ENCODE data around the gene DNMT3L.

Gene DNMT3L

GRCh38 chr21:44300262-44300959 is 38.7 kb upstream of the DNMT3L start:
- H3K4me3 ChIP-seq (ENCODE audit: low read length) = peak overlapping the region; percentile 78
- H3K27ac ChIP-seq (ENCODE audit: low read length) = peak overlapping the region; percentile 26; the same call in 1 of the 2 replicates
- H3K4me1 ChIP-seq (ENCODE audit: low read length) = peaks cover 19% of the 10 kb centered on the region
- H3F3A ChIP-seq (ENCODE audit: insufficient read depth, low read length) = peaks cover 19% of the 10 kb centered on the region
- no peaks in the 10 kb centered on the region for H3K9me2 ChIP-seq (replicated peaks; ENCODE audit: insufficient read depth, low read length)
- peak overlapping the region; percentile 78 for H3K9ac ChIP-seq (ENCODE audit: low read length)
- H3K4me2 ChIP-seq (ENCODE audit: low read depth, low read length) = peak overlapping the region; percentile 94
- peak overlapping the region; percentile 33; the same call in 1 of the 2 replicates for H2AFZ ChIP-seq (ENCODE audit: low read length)
- H3K27me3 ChIP-seq (replicated peaks; ENCODE audit: insufficient read depth, low read length) = peaks cover 9% of the 10 kb centered on the region
- TF ChIP-seq EZH2 (optimal IDR thresholded peaks at IDR 0.05; ENCODE audit: low read depth, low read length) = no peak
- TF ChIP-seq EZH2phosphoT487 (IDR thresholded peaks at IDR 0.05; ENCODE audit: low read length) = no peak
- no peak for TF ChIP-seq CTCF (IDR thresholded peaks at IDR 0.05; ENCODE audit: low read length)
- peak; percentile 80 for DNase-seq
- no peaks in the 10 kb centered on the region for H3K9me3 ChIP-seq (replicated peaks; ENCODE audit: insufficient read depth, low read length)
- H3K36me3 ChIP-seq (replicated peaks; ENCODE audit: insufficient read depth, low read length) = no peaks in the 10 kb centered on the region
- 0 out of 2 replicates have a peak, but pooled peaks cover 4% of the 10 kb centered on the region for H4K20me1 ChIP-seq (ENCODE audit: insufficient read depth, low read length)
- H3K79me2 ChIP-seq (ENCODE audit: low read length) = peaks cover 50% of the 10 kb centered on the region

DNA sequence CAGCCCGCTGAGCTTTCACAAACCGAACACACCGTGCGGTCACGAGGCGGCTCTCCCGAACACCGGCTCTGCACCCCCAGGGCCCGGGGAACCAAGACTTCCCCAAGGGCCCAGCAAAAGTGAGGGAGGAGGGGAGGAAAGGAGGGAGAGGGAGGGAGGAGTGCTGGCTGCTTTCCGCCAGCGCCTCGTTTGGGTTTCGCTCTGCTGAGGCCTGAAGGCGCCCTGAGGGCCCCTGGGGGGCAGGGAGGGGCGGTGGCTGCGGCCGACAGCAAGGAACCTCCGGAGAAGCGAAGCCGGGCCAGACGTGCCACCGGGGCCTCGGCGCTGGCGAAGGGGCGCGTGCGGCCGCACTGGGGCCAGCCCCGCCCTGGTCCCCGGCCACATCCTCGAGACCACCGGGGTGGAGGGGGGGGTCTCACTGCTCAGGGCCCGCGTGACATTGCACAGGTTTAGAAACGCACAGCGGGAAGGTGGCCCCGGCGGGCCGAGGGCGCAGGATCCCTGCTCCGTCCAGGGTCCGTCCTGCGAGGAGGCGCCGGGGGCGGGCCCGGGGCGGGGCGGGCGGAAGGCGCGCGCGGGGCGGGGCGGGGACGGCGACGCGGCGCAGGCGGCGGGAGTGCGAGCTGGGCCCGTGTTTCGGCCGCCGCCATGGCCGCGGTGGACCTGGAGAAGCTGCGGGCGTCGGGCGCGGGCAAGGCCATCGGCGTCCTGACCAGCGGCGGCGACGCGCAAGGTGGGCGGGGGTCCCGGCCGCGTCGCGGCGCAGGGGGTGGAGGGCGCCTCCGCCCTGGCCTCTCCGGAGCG is 38.0 kb upstream of the DNMT3L start, which contains the start of gene PFKL:
Gene PFKL (plus strand): TSS at position 596 of the 804 bp plus-strand sequence. CDS start 53 bp downstream, at position 649.
- Histone ChIP-seq H3K36me3 (replicated peaks; ENCODE audit: insufficient read depth, low read length) (no peaks in the 10 kb centered on the region), H3K4me2 (ENCODE audit: low read depth, low read length) (peak within 1 kb of the TSS; percentile 94), H3F3A (ENCODE audit: insufficient read depth, low read length) (peaks cover 19% of the 10 kb centered on the region), H2AFZ (ENCODE audit: low read length) (peak within 1 kb of the TSS; percentile 33), H3K9me2 (replicated peaks; ENCODE audit: insufficient read depth, low read length) (no peaks in the 10 kb centered on the region), H3K27ac (ENCODE audit: low read length) (peak within 1 kb of the TSS; percentile 84), H3K27me3 (replicated peaks; ENCODE audit: insufficient read depth, low read length) (peaks cover 17% of the 10 kb centered on the region), H3K9me3 (replicated peaks; ENCODE audit: insufficient read depth, low read length) (no peaks in the 10 kb centered on the region), H3K4me1 (ENCODE audit: low read length) (peaks cover 19% of the 10 kb centered on the region), H3K4me3 (ENCODE audit: low read length) (peak within 1 kb of the TSS; percentile 82), H4K20me1 (ENCODE audit: insufficient read depth, low read length) (0 out of 2 replicates have a peak, but pooled peaks cover 4% of the 10 kb centered on the region), H3K9ac (ENCODE audit: low read length) (peak within 1 kb of the TSS; percentile 78), H3K79me2 (ENCODE audit: low read length) (peaks cover 42% of the 10 kb centered on the region)
- peak; percentile 98 for DNase-seq
- no peak for TF ChIP-seq EZH2phosphoT487 (IDR thresholded peaks at IDR 0.05; ENCODE audit: low read length)
- no peak for TF ChIP-seq EZH2 (optimal IDR thresholded peaks at IDR 0.05; ENCODE audit: low read depth, low read length)
- TF ChIP-seq CTCF (IDR thresholded peaks at IDR 0.05; ENCODE audit: low read length) = 0 out of 2 replicates have a peak, but pooled peaks have one; percentile 4

- Histone ChIP-seq H3K4me3 (ENCODE audit: low read length) (peak overlapping the region; percentile 82), H3K27ac (ENCODE audit: low read length) (peak overlapping the region; percentile 84), H3K9me3 (replicated peaks; ENCODE audit: insufficient read depth, low read length) (no peaks in the 10 kb centered on the region), H3K36me3 (replicated peaks; ENCODE audit: insufficient read depth, low read length) (no peaks in the 10 kb centered on the region), H3K27me3 (replicated peaks; ENCODE audit: insufficient read depth, low read length) (peaks cover 22% of the 10 kb centered on the region), H2AFZ (ENCODE audit: low read length) (peak overlapping the region; percentile 33), H3K4me1 (ENCODE audit: low read length) (peaks cover 19% of the 10 kb centered on the region), H3K4me2 (ENCODE audit: low read depth, low read length) (peak overlapping the region; percentile 71), H3K9me2 (replicated peaks; ENCODE audit: insufficient read depth, low read length) (no peaks in the 10 kb centered on the region), H4K20me1 (ENCODE audit: insufficient read depth, low read length) (0 out of 2 replicates have a peak, but pooled peaks cover 4% of the 10 kb centered on the region), H3F3A (ENCODE audit: insufficient read depth, low read length) (peaks cover 19% of the 10 kb centered on the region), H3K79me2 (ENCODE audit: low read length) (peaks cover 36% of the 10 kb centered on the region), H3K9ac (ENCODE audit: low read length) (peak overlapping the region; percentile 63)
- DNase-seq = peak; percentile 80
- TF ChIP-seq EZH2 (optimal IDR thresholded peaks at IDR 0.05; ENCODE audit: low read depth, low read length) = no peak
- no peak for TF ChIP-seq CTCF (IDR thresholded peaks at IDR 0.05; ENCODE audit: low read length)
- no peak for TF ChIP-seq EZH2phosphoT487 (IDR thresholded peaks at IDR 0.05; ENCODE audit: low read length)
Observed at GRCh38 chr21:44299085-44299457, 37.4 kb upstream of the DNMT3L start.
